ENCODE data around the gene MAGI2.
"Not testable (repeated sequence)": the region's sequence is repeated elsewhere in the genome, so short reads cannot be mapped to it uniquely, and the experiment has no call there.

Gene MAGI2

GRCh38 chr7:78605119-78605518, 848.3 kb downstream of the MAGI2 start:
- DNase-seq, result no peak

- DNase-seq, result no peak
Measured at GRCh38 chr7:78601728-78602127, 851.7 kb downstream of the MAGI2 start.

DNA sequence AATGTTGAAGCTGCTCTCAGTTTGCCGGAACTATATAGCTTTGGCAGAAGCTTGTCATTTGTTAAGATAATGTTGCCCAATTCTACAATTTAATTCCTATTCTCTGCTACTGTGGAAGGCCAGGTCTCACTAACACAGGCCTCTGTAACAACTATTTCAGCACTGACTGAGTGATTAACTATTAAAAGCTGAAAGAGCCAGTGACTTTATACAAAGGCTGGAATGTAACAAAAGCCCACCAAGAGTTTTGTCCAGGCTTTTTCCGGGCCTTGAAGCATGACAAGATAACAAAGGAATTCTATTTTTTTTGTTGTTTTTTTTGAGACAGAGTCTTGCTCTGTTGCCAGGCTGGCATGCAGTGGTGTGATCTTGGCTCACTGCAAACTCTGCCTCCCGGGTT, 859.3 kb downstream of the MAGI2 start:
- DNase-seq, result no peak

- DNase-seq, result no peak
Measured at GRCh38 chr7:78588393-78588792, 865.1 kb downstream of the MAGI2 start.

DNA sequence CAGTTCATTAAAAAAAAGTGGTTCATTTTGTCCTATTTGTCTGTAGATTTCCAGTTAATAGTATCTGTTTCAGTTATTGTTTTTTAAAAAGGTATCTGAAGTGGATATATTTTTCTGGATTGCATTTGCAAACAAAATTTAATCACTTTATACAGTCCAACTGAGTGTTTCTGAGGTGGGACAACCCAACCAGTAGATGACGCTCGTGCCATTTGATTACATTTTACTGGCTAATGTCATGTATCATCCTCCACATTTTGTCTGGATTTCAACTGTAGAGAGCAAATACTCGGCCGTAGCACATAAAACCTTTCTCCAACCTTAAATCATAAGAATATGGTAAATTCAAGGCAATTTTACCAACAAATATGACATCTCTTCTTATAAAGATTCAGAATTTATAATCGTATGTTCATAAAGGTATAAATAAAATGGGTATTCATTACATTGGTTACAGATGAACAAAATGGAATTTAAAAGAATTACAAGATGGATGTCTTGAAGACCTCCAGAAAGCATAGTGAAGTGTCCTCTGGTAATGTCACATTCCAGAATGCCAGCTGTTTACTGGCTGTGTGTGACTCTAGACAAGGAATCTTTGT, 865.9 kb downstream of the MAGI2 start:
- peak in 1 of 2 experiments; percentile 17 for DNase-seq

DNA sequence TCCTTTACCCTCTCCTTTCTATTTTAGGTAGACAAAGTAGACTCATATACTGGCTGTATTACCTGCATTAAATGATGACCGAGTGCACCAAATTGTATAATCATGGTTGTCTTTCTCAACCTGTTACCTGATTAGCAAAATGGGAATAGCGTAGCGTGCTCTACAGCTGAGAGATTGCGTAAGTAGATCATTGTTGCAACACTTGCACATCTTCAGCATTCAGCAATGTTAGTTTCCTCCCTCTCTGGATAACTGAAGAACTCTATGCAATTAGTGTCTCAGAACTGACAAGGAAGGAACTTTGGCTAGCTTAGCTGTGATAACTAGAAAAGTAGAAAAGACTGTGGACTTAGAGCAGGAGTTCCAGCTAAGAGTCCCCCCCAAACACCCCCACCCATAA, 867.5 kb downstream of the MAGI2 start:
- no peak for DNase-seq

- DNase-seq, result peak in 1 of 2 experiments; percentile 31
Measured at GRCh38 chr7:78578686-78579085, 874.8 kb downstream of the MAGI2 start.

- DNase-seq, result not testable (repeated sequence)
Measured at GRCh38 chr7:78577174-78577952, 876.1 kb downstream of the MAGI2 start.

DNA sequence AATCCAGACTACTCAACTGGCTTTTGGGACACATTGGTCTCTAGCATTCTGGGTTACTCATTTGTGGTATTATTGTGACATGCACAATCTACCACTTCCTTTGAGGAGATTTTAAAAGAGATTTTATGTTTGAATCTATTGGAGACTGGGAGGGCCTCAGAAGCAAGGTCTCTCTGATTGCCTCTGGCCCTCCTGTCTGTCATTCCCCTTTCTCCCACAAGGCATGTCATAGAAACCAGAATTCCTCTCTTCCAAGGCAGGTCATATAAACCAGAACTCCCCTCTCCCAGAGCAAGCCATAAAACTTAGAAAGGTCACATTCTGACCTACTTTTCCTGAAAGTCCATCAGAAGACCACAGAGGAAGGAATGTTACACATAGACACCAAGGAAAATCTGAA, 877.2 kb downstream of the MAGI2 start:
- no peak for DNase-seq

DNA sequence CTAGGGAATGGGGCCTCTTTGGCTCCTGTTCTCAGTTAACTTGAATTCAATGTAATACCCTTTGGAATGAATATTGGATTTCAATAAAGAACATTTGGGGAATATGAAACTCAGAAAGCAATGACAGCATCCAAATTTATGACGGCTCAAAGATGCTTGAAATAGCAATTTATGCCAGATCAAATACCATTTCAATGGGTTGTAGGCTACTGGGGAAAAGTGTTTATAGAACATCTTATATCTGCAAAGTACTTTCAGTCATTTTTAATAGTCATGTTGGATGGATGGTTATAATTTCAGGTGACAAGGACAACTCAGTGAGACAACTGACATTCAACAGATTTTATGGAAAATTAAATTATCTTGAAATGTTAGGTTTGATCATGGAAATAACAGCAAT, 882.2 kb downstream of the MAGI2 start:
- peak in 1 of 2 experiments; percentile 6 for DNase-seq

- DNase-seq, result no peak
Measured at GRCh38 chr7:78568690-78569089, 884.8 kb downstream of the MAGI2 start.

- DNase-seq, result no peak
Measured at GRCh38 chr7:78567836-78568235, 885.6 kb downstream of the MAGI2 start.

DNA sequence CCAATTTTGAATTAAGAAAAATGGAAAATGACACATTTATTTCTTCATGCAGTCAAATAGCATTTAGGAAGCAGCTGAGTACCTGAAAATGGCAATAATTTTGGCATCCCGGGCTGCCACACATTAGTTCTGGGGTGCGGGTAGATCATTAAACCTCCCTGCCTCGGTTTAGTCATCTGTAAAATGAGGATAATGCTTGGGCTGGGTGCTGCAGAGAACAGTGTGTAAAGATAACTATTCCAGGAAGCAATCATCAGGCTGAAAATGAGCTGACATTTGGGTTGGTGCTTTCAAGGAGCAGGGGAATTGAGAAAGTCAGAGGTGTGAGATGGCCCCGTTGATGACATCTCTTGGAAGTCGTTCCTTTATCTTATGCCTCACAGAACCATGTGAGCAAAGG, 887.7 kb downstream of the MAGI2 start:
- no peak for DNase-seq

- peak; percentile 92 to 97 for DNase-seq
Measured at GRCh38 chr7:78563191-78563590, 890.3 kb downstream of the MAGI2 start.

GRCh38 chr7:78562191-78562590, 891.3 kb downstream of the MAGI2 start:
- DNase-seq, result peak in 1 of 2 experiments; percentile 15

GRCh38 chr7:78558566-78558965, 894.9 kb downstream of the MAGI2 start:
- peak in 1 of 2 experiments; percentile 2 for DNase-seq

DNA sequence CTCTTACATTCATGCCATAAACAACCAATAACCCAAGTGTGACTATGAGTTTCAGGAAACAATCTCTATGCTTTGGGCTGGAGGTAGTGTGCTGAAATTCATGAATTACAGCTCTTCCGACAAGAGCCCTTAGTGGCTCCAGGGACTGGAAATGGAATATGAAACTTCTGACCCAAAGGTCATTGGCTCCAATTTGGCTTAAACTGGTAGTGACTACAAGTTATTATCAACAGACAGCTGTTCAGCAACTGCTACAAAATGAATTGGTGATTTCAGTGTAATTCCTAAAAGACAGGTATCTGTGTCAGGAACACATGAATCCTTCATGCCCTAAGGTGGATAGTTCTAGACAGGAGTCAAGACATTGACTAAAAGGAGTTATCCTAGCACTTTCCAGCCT, 909.5 kb downstream of the MAGI2 start:
- DNase-seq, result no peak

DNA sequence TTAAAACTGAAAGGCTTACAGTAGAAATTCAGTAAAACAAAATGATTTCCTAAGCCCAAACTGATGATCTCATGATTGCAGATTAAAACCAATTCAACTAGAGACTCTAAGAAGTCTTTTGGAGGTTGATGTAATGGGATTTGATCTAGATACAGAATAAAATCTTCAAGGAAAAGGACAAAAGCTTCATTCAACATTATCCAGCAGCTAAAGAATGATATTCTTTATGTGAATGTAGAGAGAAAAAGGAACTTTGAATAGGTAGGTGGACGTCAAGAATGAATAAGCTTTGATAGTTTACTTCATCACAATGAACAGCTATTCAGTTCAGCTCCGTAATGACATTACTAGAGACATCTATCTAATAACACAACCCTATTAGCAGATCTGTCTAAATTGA, 910.5 kb downstream of the MAGI2 start:
- DNase-seq, result no peak

GRCh38 chr7:78542541-78542940, 910.9 kb downstream of the MAGI2 start:
- DNase-seq, result no peak

- no peak for DNase-seq
Measured at GRCh38 chr7:78539825-78540224, 913.6 kb downstream of the MAGI2 start.

DNA sequence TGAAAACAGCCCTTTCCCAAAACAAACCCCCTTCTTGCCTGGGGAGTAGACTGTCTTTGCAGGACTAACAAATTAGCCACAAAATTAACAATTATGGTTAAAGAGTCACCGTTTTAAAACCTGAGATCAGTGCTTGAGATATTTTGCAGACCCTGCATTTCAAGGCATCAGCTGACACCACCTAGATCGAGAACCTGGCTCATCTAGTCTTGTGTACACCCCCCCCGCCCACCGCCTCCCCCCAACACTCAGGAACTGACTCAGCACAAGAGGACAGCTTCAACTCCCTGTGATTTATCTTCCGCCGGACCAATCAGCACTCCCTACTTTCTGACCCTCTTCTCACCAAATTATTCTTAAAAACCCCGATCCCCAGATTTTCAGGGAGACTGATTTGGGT, 917.8 kb downstream of the MAGI2 start:
- no peak for DNase-seq

- DNase-seq, result peak; percentile 44 to 82
Measured at GRCh38 chr7:78530351-78530750, 923.1 kb downstream of the MAGI2 start.

DNA sequence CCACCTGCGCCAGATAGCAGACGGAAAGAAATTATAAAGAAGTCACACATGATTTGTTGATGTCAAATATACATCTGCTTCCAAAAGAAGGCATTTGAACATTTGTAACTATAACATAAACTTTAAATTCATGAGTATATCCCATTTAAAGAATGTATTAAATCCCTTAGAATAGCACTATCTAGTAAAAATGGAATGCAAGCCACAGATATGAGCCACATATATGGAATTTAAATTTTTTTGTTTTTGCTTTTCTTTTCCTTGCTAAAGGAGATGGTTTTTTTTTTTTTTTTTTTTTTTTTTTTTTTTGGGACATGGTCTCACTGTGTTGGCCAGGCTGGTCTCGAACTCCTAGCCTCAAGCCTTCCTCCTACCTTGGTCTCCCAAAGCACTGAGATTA, 924.1 kb downstream of the MAGI2 start:
- no peak for DNase-seq

DNA sequence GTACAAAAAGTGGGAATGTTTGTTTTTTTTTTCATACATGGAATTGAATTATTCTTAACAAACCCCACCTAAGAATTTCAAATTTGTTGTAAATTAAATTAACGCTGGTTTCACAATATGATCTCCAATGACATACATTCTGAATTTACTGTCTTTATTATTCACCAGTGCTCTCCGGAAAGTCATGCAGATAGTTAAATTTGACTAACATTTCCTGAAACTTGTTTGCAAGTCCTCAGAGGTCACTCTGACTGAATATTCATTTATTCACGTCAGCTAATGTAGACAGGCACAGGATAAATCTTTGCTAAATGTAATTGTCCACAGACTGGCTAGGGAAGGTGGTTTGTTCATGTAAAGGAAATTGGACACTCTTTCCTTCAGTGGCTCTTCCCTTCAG, 924.5 kb downstream of the MAGI2 start:
- DNase-seq, result peak in 1 of 2 experiments; percentile 14

GRCh38 chr7:78523930-78524329, 929.5 kb downstream of the MAGI2 start:
- DNase-seq, result peak; percentile 88 to 93

Measured in NCI-H524 (cell line).